ENCODE results near the gene NACC2.

NACC2 gene

DNA sequence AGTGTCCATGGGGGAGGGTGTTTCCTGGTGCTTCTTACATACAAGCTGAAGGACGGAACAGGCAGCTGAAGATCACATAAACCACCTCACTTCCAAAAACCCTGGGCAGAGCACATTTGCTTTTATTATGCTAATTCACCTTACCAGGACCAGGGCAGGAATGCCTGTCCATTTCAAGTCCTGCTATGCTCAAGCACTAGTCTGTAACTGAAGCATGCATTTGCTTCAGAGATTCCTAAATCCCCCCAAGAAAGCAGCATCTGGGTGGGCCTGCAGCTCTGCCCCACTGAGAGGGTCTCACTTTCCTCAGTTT, 9.4 kb upstream of the NACC2 start (continued):
- TF ChIP-seq, protein P1, sequence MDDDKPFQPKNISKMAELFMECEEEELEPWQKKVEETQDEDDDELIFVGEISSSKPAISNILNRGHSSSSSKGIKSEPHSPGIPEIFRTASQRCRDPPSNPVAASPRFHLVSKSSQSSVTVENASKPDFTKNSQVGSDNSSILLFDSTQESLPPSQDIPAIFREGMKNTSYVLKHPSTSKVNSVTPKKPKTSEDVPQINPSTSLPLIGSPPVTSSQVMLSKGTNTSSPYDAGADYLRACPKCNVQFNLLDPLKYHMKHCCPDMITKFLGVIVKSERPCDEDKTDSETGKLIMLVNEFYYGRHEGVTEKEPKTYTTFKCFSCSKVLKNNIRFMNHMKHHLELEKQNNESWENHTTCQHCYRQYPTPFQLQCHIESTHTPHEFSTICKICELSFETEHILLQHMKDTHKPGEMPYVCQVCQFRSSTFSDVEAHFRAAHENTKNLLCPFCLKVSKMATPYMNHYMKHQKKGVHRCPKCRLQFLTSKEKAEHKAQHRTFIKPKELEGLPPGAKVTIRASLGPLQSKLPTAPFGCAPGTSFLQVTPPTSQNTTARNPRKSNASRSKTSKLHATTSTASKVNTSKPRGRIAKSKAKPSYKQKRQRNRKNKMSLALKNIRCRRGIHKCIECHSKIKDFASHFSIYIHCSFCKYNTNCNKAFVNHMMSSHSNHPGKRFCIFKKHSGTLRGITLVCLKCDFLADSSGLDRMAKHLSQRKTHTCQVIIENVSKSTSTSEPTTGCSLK (tag by site-specific recombination; IDR thresholded peaks at IDR 0.05) = no peak
- TF ChIP-seq ZNF544 (tag by site-specific recombination; IDR thresholded peaks at IDR 0.05) (no peak), PBX3 (CRISPR knock-in tag; IDR thresholded peaks at IDR 0.05) (no peak), ZNF830 (tag by site-specific recombination; IDR thresholded peaks at IDR 0.05; ENCODE audit: low read depth) (no peak), ZNF510 (tag by site-specific recombination; IDR thresholded peaks at IDR 0.05; ENCODE audit: insufficient replicate concordance) (no peak), ZBTB7A (tag by site-specific recombination; IDR thresholded peaks at IDR 0.05; ENCODE audit: low read depth) (no peak), ZSCAN23 (tag by site-specific recombination; IDR thresholded peaks at IDR 0.05) (no peak), ZNF274 (IDR thresholded peaks at IDR 0.05; ENCODE audit: low read length) (no peak), ZNF274 (tag by site-specific recombination; IDR thresholded peaks at IDR 0.05; ENCODE audit: borderline replicate concordance) (no peak)

DNA sequence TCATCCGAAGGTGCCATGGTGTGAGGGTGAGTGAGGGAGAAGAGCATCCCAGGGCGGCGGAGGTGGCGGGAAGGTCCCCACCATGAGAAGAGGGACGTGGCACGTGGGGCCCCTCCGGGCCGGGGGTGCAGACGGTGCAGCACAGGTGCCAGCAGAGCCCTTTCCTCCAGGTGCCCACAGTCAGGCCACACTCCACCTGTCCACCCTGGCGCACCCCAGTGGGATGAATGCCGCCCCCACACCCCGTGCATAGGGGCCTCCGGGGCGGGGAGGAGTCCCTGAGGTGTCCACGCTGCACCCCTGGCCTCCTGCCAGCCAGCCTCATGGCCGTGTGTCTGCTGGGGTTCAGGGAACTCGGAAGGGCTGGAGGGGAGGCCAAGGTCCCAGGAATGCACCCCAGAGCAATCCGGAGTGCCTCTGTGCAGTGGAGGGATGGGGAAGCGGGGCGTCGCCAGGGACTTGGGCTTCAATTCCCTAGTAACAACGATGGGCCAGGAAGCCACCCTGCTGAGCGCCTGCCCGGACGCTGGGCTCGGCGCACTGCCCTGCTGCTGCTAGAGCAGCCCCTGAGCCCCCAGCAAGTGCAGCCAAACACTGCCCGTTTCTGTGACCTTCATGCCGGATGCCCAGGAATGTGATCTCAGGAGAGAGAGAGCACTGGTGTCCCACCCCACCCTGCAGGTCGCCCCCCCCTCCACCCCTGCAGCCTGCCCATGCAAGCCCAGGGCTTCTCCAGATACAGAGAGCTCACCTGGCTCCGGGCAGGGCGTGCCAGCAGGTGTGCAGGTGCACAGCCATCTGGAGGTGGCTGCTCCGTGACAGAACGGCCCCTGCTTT, 8.8 kb upstream of the NACC2 start:
- ChIA-PET CTCF (interaction anchor here (0.7 to 1.4 kb wide), 2 partner anchors 14 to 18 kb away, joined by 4 read pairs; no protein-coding TSS in a partner anchor), POLR2A (interaction anchor here (0.6 to 2.0 kb wide), 2 partner anchors 14 to 75 kb away, joined by 4 to 5 read pairs; partner anchors contain the start of gene TMEM250)
- no peaks in the 10 kb centered on the region for H3K9me3 ChIP-seq (ENCODE audit: control insufficient read depth, insufficient read depth, low read depth, low read length)
- no peak overlapping the region for H3K4me3 ChIP-seq (ENCODE audit: low read depth, low read length)
- TF ChIP-seq TCF7L2 (IDR thresholded peaks at IDR 0.05; ENCODE audit: borderline replicate concordance, low read depth, low read length) (no peak), ZSCAN5A (tag by site-specific recombination; IDR thresholded peaks at IDR 0.05) (no peak), KLF8 (tag by site-specific recombination; IDR thresholded peaks at IDR 0.05) (no peak), KLF1 (tag by site-specific recombination; IDR thresholded peaks at IDR 0.05) (0 out of 2 replicates have a peak, but pooled peaks have one; percentile 39), ZNF146 (tag by site-specific recombination; IDR thresholded peaks at IDR 0.05) (no peak), WT1 (tag by site-specific recombination; IDR thresholded peaks at IDR 0.05) (no peak), ZFHX2 (tag by site-specific recombination; conservative IDR thresholded peaks at IDR 0.05) (peak; percentile 50), ZNF670 (tag by site-specific recombination; IDR thresholded peaks at IDR 0.05; ENCODE audit: low read depth) (no peak), ZBTB8A (tag by site-specific recombination; IDR thresholded peaks at IDR 0.05) (no peak), ZSCAN18 (tag by site-specific recombination; IDR thresholded peaks at IDR 0.05) (no peak), ZNF175 (tag by site-specific recombination; IDR thresholded peaks at IDR 0.05) (no peak), ZNF785 (tag by site-specific recombination; IDR thresholded peaks at IDR 0.05) (no peak)
- H3K27ac ChIP-seq (ENCODE audit: extremely low read depth, low read depth, low read length) = no peak overlapping the region
- no peaks in the 10 kb centered on the region for H3K36me3 ChIP-seq (ENCODE audit: control insufficient read depth in 2 of 2, insufficient read depth in 1 of 2, low read length in 2 of 2)
- no peaks in the 10 kb centered on the region; the same call in 1 of the 2 replicates for H3K4me1 ChIP-seq (ENCODE audit: control insufficient read depth, insufficient read depth, low read length)

All from HEK293 (cell line).